ENCODE measurements around the gene WNT1.
A peak's percentile ranks its signal among the peaks of the same experiment; 100 is the strongest.

The WNT1 gene

DNA sequence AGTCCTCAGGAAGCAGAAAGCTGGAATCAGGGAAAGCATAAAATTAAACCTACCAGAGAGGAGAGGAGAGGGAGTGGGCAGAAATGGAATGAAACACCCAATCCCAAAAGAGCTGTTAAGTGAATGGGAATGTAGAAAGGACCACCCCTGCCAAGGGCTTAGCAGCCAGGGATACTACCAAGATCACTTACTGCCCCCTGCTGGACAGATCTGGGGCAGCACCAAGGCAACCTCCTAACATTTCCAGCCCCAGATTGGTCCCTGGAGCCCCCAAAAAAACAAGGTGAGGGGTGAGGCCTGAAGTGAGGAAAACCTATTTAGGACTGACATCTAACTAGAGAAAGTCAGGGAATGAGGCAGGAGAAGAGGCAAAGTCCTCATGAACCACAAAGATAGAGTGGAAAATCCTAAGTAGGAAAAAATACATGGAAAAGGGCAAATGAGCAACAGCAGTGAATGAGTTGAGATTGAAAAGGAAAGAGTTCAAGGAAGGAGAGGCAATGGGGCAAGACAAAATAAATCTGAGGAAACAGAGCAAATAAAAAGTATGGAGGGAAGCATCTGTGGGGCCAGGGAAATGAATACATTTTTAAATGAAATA, 41.6 kb upstream of the WNT1 start:
- TF ChIP-seq, protein P1, sequence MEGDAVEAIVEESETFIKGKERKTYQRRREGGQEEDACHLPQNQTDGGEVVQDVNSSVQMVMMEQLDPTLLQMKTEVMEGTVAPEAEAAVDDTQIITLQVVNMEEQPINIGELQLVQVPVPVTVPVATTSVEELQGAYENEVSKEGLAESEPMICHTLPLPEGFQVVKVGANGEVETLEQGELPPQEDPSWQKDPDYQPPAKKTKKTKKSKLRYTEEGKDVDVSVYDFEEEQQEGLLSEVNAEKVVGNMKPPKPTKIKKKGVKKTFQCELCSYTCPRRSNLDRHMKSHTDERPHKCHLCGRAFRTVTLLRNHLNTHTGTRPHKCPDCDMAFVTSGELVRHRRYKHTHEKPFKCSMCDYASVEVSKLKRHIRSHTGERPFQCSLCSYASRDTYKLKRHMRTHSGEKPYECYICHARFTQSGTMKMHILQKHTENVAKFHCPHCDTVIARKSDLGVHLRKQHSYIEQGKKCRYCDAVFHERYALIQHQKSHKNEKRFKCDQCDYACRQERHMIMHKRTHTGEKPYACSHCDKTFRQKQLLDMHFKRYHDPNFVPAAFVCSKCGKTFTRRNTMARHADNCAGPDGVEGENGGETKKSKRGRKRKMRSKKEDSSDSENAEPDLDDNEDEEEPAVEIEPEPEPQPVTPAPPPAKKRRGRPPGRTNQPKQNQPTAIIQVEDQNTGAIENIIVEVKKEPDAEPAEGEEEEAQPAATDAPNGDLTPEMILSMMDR (IDR thresholded peaks at IDR 0.05; ENCODE audit: low read depth, low read length, poor library complexity, severe bottlenecking), result peak; percentile 96
- TF ChIP-seq EZH2phosphoT487 (IDR thresholded peaks at IDR 0.05; ENCODE audit: borderline replicate concordance, low read length), result no peak
- no peaks in the 10 kb centered on the region for H3K9me3 ChIP-seq (ENCODE audit: control insufficient read depth, insufficient read depth, low read length)
- no peaks in the 10 kb centered on the region for H3K27me3 ChIP-seq (ENCODE audit: control insufficient read depth, low read length)
- H3K27ac ChIP-seq (ENCODE audit: low read depth, low read length), result no peak overlapping the region
- no peaks in the 10 kb centered on the region for H3K4me1 ChIP-seq (ENCODE audit: control insufficient read depth, low read length)
- H3K36me3 ChIP-seq (ENCODE audit: control insufficient read depth, low read length), result peaks cover 73% of the 10 kb centered on the region
- H3F3A ChIP-seq (ENCODE audit: control insufficient read depth, insufficient read depth), result peaks cover 8% of the 10 kb centered on the region; the same call in 1 of the 2 replicates
- H3K4me2 ChIP-seq (ENCODE audit: low read length), result no peak overlapping the region
- H3K4me3 ChIP-seq (ENCODE audit: low read length), result no peak overlapping the region
- H4K20me1 ChIP-seq (ENCODE audit: control insufficient read depth, insufficient read depth, low read depth, low read length), result no peaks in the 10 kb centered on the region
- H3K9me2 ChIP-seq (replicated peaks; ENCODE audit: control insufficient read depth, low read length), result no peaks in the 10 kb centered on the region
- no peaks in the 10 kb centered on the region; the same call in 1 of the 2 replicates for H3K79me2 ChIP-seq (ENCODE audit: control insufficient read depth, low read length)

GRCh38 chr12:48937170-48937569, 41.0 kb upstream of the WNT1 start:
- Histone ChIP-seq H3K27me3 (ENCODE audit: control insufficient read depth, low read length) (no peaks in the 10 kb centered on the region), H3K36me3 (ENCODE audit: control insufficient read depth, low read length) (peaks cover 73% of the 10 kb centered on the region), H3K27ac (ENCODE audit: low read depth, low read length) (no peak overlapping the region), H3K79me2 (ENCODE audit: control insufficient read depth, low read length) (no peaks in the 10 kb centered on the region; the same call in 1 of the 2 replicates), H3K9me2 (replicated peaks; ENCODE audit: control insufficient read depth, low read length) (no peaks in the 10 kb centered on the region), H3K4me2 (ENCODE audit: low read length) (no peak overlapping the region), H3F3A (ENCODE audit: control insufficient read depth, insufficient read depth) (peaks cover 8% of the 10 kb centered on the region; the same call in 1 of the 2 replicates), H4K20me1 (ENCODE audit: control insufficient read depth, insufficient read depth, low read depth, low read length) (no peaks in the 10 kb centered on the region), H3K4me1 (ENCODE audit: control insufficient read depth, low read length) (no peaks in the 10 kb centered on the region), H3K4me3 (ENCODE audit: low read length) (no peak overlapping the region), H3K9me3 (ENCODE audit: control insufficient read depth, insufficient read depth, low read length) (no peaks in the 10 kb centered on the region)
- TF ChIP-seq EZH2phosphoT487 (IDR thresholded peaks at IDR 0.05; ENCODE audit: borderline replicate concordance, low read length), result no peak
- TF ChIP-seq, protein P1 (IDR thresholded peaks at IDR 0.05; ENCODE audit: low read depth, low read length, poor library complexity, severe bottlenecking), result peak; percentile 41

DNA sequence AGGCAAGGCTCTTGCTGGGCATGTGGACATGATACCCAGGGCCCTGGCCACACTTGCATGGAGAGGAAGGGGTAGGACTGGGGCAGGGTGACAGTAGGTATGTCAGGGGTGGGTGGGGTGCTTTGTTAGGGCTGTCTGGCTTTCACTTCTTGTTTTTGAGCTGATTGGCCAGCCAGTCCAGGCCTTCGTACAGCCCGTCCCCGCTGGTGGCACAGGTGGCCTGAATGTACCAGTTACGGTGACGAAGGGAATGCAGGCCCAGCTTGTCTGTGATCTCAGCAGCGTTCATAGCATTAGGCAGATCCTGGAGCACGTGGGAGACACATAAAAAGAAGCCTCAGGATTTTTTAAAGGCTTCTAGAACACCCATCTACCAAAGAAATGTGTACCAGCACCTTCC, 39.3 kb upstream of the WNT1 start:
- Histone ChIP-seq H3K4me3 (ENCODE audit: low read length) (no peak overlapping the region), H3K27ac (ENCODE audit: low read depth, low read length) (no peak overlapping the region), H3K79me2 (ENCODE audit: control insufficient read depth, low read length) (peaks cover 12% of the 10 kb centered on the region), H4K20me1 (ENCODE audit: control insufficient read depth, insufficient read depth, low read depth, low read length) (no peaks in the 10 kb centered on the region), H3K4me1 (ENCODE audit: control insufficient read depth, low read length) (no peaks in the 10 kb centered on the region), H3K9me3 (ENCODE audit: control insufficient read depth, insufficient read depth, low read length) (no peaks in the 10 kb centered on the region), H3K9me2 (replicated peaks; ENCODE audit: control insufficient read depth, low read length) (no peaks in the 10 kb centered on the region), H3K27me3 (ENCODE audit: control insufficient read depth, low read length) (no peaks in the 10 kb centered on the region), H3F3A (ENCODE audit: control insufficient read depth, insufficient read depth) (peaks cover 8% of the 10 kb centered on the region; the same call in 1 of the 2 replicates), H3K36me3 (ENCODE audit: control insufficient read depth, low read length) (peaks cover 67% of the 10 kb centered on the region), H3K4me2 (ENCODE audit: low read length) (no peak overlapping the region)
- TF ChIP-seq EZH2phosphoT487 (IDR thresholded peaks at IDR 0.05; ENCODE audit: borderline replicate concordance, low read length), result no peak
- TF ChIP-seq, protein P1 (IDR thresholded peaks at IDR 0.05; ENCODE audit: low read depth, low read length, poor library complexity, severe bottlenecking), result no peak

Data from DOHH2 (cell line).